Astrocyte (in vitro differentiated cells and primary cell): ENCODE measurements around the gene PRRG4.

ENCODE experiments used
- EZH2 ChIP-seq: IDR thresholded peaks from 2 replicates; pipeline ENCODE4 v1.6.1; 2012; ENCODE audit warnings: mild to moderate bottlenecking, low read length, inconsistent platforms; ENCODE audit not compliant: insufficient read depth
- TF ChIP-seq, protein P1 (sequence below): IDR thresholded peaks from 2 replicates; pipeline ENCODE4 v1.5.1; 2011; ENCODE audit warnings: low read depth, mild to moderate bottlenecking, inconsistent platforms, low read length, moderate library complexity; ENCODE audit not compliant: insufficient read depth

- no peak for TF ChIP-seq EZH2
- TF ChIP-seq, protein P1, sequence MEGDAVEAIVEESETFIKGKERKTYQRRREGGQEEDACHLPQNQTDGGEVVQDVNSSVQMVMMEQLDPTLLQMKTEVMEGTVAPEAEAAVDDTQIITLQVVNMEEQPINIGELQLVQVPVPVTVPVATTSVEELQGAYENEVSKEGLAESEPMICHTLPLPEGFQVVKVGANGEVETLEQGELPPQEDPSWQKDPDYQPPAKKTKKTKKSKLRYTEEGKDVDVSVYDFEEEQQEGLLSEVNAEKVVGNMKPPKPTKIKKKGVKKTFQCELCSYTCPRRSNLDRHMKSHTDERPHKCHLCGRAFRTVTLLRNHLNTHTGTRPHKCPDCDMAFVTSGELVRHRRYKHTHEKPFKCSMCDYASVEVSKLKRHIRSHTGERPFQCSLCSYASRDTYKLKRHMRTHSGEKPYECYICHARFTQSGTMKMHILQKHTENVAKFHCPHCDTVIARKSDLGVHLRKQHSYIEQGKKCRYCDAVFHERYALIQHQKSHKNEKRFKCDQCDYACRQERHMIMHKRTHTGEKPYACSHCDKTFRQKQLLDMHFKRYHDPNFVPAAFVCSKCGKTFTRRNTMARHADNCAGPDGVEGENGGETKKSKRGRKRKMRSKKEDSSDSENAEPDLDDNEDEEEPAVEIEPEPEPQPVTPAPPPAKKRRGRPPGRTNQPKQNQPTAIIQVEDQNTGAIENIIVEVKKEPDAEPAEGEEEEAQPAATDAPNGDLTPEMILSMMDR: no peak
These were observed 9.6 kb downstream of the PRRG4 start for GRCh38 chr11:32839308-32839707.
